Stimulated activated CD4-positive, alpha-beta T cell treated with anti-CD3 and anti-CD28 coated beads, Interleukin-1b, Interleukin-23, amount 100 ng/mL, for 24 hours (primary cell): Measurements from ENCODE around the gene BPIFB6.

Experiments used
- DNase-seq, 4 experiments: peaks; one replicate each; pipeline ENCODE4 v3.0.0-alpha.2; 2020; ENCODE audit warnings: low read depth in 4 of 4, low spot score in 1 of 4

BPIFB6 gene

GRCh38 chr20:33059741-33060390, 28.4 kb downstream of the BPIFB6 start:
- no peak for DNase-seq

GRCh38 chr20:33061658-33062028, 30.2 kb downstream of the BPIFB6 start:
- no peak for DNase-seq

GRCh38 chr20:33062105-33062824, 30.8 kb downstream of the BPIFB6 start:
- DNase-seq = no peak

GRCh38 chr20:33062825-33063149, 31.3 kb downstream of the BPIFB6 start:
- DNase-seq = no peak

- DNase-seq = no peak
Observed at GRCh38 chr20:33063271-33063670, 31.8 kb downstream of the BPIFB6 start.

- no peak for DNase-seq
Observed at GRCh38 chr20:33064572-33065287, 33.3 kb downstream of the BPIFB6 start.

- no peak for DNase-seq
Observed at GRCh38 chr20:33065785-33066184, 34.3 kb downstream of the BPIFB6 start.

- no peak for DNase-seq
Observed at GRCh38 chr20:33067806-33068205, 36.4 kb downstream of the BPIFB6 start.

- DNase-seq = no peak
Observed at GRCh38 chr20:33068251-33068939, 36.9 kb downstream of the BPIFB6 start.

- no peak for DNase-seq
Observed at GRCh38 chr20:33069673-33070072, 38.2 kb downstream of the BPIFB6 start.

GRCh38 chr20:33070111-33071053, 38.9 kb downstream of the BPIFB6 start:
- DNase-seq = no peak

GRCh38 chr20:33071198-33071597, 39.8 kb downstream of the BPIFB6 start:
- DNase-seq = no peak

GRCh38 chr20:33072362-33072761, 40.9 kb downstream of the BPIFB6 start:
- no peak for DNase-seq

GRCh38 chr20:33072813-33073212, 41.4 kb downstream of the BPIFB6 start:
- DNase-seq = no peak

- no peak for DNase-seq
Observed at GRCh38 chr20:33074675-33075074, 43.2 kb downstream of the BPIFB6 start.

- no peak for DNase-seq
Observed at GRCh38 chr20:33075281-33075680, 43.8 kb downstream of the BPIFB6 start.

- DNase-seq = no peak
Observed at GRCh38 chr20:33076662-33077372, 45.4 kb downstream of the BPIFB6 start.

GRCh38 chr20:33079259-33079658, 47.8 kb downstream of the BPIFB6 start, which contains the start of gene BPIFB4:
TSS of gene BPIFB4 (plus strand) at chr20:33079643. CDS start at chr20:33081527, 1,884 bp downstream.
- no peak for DNase-seq

- DNase-seq = no peak
Observed at GRCh38 chr20:33081411-33082154, 50.1 kb downstream of the BPIFB6 start.
